ENCODE results near the gene IBA57.

Gene IBA57

DNA sequence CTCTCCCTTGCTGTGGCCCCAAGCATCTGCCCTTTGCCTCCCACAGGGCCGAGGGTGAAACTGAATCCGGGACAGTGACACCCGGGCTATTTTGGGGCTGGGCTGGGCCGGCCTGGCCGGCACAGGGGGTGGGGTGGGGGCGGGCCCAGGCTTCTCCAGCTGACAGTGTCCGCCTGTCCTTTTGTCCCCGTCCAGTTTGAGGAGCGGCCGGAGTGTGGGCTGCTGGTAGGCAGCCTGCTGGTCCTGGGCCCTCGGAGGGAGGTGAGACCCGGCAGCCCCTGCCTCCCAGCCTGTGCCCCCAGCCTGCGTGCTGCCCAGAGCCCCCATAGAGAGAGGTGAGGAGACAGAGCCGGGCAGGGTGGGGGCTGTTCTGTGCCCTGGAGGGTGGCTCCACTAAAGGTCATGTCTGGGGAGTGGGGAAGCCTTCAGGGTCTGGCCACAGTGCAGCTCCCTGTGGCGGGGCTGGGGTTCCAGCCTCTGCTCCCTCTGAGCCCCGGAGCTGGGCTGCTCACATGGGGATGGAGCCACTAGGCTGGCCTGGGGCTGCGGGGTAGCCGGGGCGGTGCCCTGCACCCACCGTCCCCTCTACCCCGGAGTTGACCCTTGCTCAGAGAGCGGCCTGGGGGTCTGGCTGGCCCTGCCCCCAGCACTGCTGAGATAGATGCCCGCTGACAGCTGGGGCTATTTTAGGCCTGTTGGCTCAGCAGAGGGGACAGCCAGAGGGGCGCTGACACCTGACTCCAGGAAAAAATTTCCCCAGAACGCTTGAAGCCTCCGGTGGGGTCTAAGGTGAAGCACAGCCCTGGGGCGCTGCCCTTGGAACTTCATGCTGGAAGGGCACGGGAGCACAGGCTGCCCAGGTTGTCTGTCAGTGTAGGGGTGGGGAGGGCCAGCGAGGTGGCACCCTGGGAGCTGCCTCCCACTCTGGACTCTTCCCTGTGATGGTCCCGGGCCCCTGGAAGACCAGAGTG lies 42.5 kb downstream of the IBA57 start, which contains the start of gene OBSCN:
OBSCN (plus strand) TSS at position 194 of the 971 bp plus-strand sequence. CDS start 3,740 bp downstream, outside the sequence.
- Mint-ChIP-seq H3K27me3 (peaks cover 9% of the 10 kb centered on the region), H3K27ac (no peak within 1 kb of the TSS), H3K9me3 (no peaks in the 10 kb centered on the region), H3K4me3 (no peak within 1 kb of the TSS), H3K36me3 (no peaks in the 10 kb centered on the region), H3K4me1 (no peaks in the 10 kb centered on the region)

DNA sequence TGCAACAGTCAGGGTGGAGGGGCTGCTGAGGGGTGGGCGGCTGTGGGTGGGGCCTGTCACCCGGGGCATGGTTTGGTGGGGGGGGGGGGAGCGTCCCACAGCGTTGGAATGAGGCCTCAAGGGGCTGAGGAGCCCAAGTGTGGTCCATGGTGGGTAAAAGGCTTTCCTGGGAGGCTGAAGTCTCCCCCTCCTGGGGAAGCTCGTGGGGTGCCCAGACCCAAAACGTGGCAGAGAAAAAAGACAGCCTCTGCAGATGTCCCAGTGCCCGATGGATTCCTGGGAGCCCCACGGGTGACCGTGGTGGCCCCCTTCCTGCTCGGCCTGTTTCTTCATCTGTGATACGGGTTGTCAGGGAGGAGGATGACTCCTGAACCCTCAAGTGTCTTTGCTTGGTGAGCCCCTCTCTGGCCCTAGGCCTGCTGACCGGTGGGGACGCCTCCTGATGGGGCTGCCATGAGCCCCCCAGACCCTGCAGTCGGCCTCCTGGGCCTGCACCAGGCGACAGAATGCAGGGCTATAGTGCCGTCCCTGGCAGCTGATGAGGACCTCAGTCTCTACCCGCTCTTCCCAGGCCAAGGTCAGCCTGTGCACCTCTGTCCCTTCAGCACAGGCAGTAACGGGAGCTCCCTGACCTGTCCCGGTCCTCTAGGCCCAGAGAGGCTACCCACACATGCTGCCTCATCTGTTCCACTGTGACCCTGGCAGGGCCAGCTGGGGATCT lies 43.4 kb downstream of the IBA57 start:
- peaks cover 6% of the 10 kb centered on the region for H3K27me3 Mint-ChIP-seq
- H3K36me3 Mint-ChIP-seq = no peaks in the 10 kb centered on the region
- H3K4me3 Mint-ChIP-seq = no peak overlapping the region
- peaks cover 3% of the 10 kb centered on the region for H3K4me1 Mint-ChIP-seq
- H3K27ac Mint-ChIP-seq = no peak overlapping the region
- no peaks in the 10 kb centered on the region for H3K9me3 Mint-ChIP-seq

DNA sequence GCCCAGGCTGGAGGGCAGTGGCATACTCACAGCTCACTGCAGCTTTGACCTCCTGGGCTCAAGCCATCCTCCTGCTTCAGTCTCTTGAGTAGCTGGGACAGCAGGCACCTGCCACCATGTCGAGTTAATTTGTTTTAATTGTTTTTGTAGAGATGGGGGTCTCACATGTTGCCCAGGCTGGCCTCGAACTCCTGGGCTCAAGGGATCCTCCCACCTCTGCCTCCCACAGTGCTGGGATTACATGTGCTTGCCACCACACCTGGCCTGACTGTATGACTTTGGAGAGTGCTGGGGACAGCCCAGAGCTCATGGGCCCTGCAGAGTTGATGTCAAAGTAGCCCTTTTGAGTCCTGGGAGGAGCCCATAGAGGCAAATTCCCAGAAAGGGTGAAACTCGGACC lies 44.1 kb downstream of the IBA57 start:
- no peak overlapping the region for H3K27ac Mint-ChIP-seq
- H3K27me3 Mint-ChIP-seq = peaks cover 6% of the 10 kb centered on the region
- H3K4me1 Mint-ChIP-seq = peaks cover 3% of the 10 kb centered on the region
- no peak overlapping the region for H3K4me3 Mint-ChIP-seq
- H3K9me3 Mint-ChIP-seq = no peaks in the 10 kb centered on the region
- H3K36me3 Mint-ChIP-seq = no peaks in the 10 kb centered on the region

DNA sequence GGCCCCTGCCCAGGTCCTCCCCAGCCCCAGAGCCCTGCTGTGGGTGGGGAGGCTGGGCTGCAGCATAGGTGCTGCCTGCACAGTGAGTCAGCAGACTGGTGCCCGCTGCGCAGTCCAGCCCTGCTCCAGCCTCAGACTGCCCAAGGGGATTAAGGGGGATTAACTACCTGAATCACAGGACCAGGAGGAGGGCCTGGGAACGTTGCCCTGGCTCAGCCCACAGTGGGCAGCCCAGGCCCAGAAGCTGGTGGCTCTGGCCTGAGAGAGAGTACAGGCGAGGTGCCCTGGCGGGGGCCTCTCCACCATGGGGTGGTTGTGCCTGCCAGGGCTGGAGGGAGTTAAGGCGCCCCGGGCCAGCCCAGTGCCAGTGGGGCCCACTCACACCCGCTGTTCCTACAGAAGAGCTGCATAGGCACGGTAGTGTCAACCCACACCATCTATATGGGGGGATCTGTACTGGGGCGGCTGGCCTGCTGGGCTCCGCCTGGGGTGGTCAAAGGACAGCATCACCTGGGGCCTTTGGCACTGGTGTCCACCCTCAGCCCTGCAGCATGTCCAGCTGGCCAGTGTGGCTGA lies 44.6 kb downstream of the IBA57 start:
- Mint-ChIP-seq H3K4me1 (peaks cover 3% of the 10 kb centered on the region), H3K27me3 (peaks cover 4% of the 10 kb centered on the region), H3K36me3 (no peaks in the 10 kb centered on the region), H3K9me3 (no peaks in the 10 kb centered on the region), H3K4me3 (no peak overlapping the region), H3K27ac (no peak overlapping the region)

DNA sequence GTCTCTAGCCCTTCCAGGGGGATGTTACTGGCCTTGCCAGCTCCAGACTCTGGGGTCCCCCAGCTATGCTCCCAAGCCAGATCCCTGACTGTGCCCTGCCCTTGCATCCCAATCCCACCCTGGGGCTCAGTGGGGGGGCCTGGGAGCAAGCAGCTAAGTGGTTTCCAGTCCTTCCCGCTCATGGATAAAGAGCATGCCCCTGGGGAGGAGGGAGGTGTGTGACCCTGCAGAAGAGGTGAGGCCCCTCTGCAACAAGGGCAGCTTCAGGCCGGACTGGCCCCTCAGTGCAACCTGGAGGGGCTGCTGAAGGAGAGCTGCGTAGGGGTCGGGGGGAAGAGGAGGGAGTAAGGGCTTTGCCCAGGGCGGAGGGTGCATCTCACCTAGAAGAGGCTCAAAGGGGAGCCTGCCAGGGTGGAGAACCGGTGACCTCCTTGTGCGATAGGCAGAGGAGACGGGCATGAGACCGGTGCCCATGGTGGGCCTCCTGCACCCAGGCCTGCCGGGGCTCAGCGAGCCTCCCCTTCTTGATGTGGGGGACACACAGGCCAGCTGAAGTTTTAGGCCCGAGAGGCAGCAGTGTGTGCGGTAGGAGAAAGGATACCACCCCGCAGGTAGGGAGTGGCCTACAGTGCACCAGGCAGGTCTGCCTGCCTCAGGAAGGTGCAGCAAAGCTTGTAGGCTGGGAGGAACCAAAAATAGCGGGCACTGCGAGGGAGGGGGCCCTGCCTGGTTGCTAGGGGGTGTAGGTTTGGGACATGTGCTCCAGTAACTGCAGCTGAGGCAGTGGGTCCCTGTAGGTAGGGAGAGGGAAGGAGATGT lies 45.3 kb downstream of the IBA57 start:
- peak overlapping the region; percentile 80 for H3K27ac Mint-ChIP-seq
- peak overlapping the region; percentile 49 for H3K4me3 Mint-ChIP-seq
- no peaks in the 10 kb centered on the region for H3K9me3 Mint-ChIP-seq
- peaks cover 3% of the 10 kb centered on the region for H3K4me1 Mint-ChIP-seq
- H3K36me3 Mint-ChIP-seq = no peaks in the 10 kb centered on the region
- peaks cover 2% of the 10 kb centered on the region for H3K27me3 Mint-ChIP-seq

DNA sequence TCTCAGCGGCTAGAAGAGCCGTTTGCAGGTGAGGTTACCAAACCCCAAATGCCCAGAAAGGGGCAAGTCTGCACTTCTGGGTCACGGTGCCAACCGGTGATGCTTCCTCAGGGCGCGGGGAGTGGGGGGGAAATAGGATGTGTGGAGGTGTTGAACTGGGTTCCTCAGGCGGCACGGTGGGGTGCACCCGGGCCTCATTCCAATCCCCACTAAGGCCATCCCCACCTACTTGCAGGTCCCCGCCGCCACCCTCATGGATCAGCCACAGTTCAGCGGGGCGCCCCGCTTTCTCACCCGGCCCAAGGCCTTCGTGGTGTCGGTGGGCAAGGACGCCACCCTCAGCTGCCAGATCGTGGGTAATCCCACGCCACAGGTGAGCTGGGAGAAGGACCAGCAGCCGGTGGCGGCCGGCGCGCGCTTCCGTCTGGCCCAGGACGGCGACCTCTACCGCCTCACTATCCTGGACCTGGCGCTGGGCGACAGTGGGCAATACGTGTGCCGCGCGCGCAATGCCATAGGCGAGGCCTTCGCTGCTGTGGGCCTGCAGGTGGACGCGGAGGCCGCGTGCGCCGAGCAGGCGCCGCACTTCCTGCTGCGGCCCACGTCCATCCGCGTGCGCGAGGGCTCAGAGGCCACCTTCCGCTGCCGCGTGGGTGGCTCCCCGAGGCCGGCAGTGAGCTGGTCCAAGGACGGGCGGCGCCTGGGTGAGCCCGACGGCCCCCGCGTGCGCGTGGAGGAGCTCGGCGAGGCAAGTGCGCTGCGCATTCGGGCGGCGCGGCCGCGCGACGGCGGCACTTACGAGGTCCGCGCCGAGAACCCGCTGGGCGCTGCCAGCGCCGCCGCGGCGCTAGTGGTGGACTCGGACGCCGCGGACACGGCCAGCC lies 46.2 kb downstream of the IBA57 start:
- peaks cover 3% of the 10 kb centered on the region for H3K4me1 Mint-ChIP-seq
- H3K27ac Mint-ChIP-seq = no peak overlapping the region
- H3K4me3 Mint-ChIP-seq = peak overlapping the region; percentile 49
- H3K27me3 Mint-ChIP-seq = no peaks in the 10 kb centered on the region
- no peaks in the 10 kb centered on the region for H3K9me3 Mint-ChIP-seq
- no peaks in the 10 kb centered on the region for H3K36me3 Mint-ChIP-seq

DNA sequence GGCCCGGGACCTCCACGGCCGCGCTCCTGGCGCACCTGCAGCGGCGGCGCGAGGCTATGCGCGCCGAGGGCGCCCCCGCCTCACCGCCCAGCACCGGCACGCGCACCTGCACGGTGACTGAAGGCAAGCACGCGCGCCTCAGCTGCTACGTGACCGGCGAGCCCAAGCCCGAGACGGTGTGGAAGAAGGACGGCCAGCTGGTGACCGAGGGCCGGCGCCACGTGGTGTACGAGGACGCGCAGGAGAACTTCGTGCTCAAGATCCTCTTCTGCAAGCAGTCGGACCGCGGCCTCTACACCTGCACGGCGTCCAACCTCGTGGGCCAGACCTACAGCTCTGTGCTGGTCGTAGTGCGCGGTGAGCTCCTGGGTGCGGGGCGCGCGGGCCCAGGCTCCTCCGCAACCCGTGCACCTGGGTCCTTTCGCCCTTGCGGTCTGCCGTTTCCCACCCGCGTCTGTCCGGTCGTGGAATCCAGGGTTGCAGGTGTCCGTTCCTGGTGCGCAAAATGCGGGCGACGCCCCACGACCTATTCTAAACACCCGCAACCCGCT lies 46.9 kb downstream of the IBA57 start:
- no peaks in the 10 kb centered on the region for H3K27me3 Mint-ChIP-seq
- no peak overlapping the region for H3K27ac Mint-ChIP-seq
- H3K4me1 Mint-ChIP-seq = peaks cover 3% of the 10 kb centered on the region
- no peaks in the 10 kb centered on the region for H3K36me3 Mint-ChIP-seq
- H3K4me3 Mint-ChIP-seq = no peak overlapping the region
- no peaks in the 10 kb centered on the region for H3K9me3 Mint-ChIP-seq

DNA sequence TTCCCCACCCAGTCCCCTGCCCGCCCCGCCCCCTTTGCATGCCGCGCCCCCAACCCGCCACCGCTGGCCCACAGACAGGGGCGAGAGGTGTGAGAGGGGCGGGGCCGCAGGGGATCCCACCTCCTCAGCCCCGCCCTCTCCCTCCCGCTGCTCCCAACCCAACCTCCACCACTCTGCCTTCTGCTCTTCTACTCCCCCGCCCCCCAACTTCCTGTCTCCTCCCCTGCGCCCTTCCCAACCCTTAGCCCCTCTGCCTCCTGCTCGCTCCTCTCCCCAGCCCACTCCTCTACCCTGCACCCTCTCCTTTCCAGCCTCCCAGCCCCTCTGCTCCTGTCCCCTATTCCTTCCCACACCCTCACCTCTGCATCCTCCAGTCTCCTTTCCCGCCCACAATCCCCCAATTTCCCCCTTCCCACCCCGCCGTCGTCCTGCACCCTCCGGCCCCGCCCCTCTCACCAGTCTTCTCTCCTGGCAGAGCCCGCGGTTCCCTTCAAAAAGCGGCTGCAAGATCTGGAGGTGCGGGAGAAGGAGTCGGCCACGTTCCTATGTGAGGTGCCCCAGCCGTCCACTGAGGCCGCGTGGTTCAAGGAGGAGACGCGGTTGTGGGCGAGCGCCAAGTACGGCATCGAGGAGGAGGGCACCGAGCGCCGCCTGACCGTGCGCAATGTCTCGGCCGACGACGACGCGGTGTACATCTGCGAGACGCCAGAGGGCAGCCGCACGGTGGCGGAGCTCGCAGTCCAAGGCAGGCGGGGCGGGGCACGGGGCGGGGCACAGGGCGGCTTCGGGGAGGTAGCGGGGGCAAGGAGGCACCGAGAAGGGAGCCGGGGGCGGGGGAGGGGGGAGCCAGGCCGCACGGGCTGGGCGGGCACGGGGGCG lies 47.6 kb downstream of the IBA57 start:
- H3K36me3 Mint-ChIP-seq = peaks cover 1% of the 10 kb centered on the region
- H3K4me3 Mint-ChIP-seq = peak overlapping the region; percentile 89
- H3K27me3 Mint-ChIP-seq = no peaks in the 10 kb centered on the region
- no peak overlapping the region for H3K27ac Mint-ChIP-seq
- H3K9me3 Mint-ChIP-seq = no peaks in the 10 kb centered on the region
- H3K4me1 Mint-ChIP-seq = peaks cover 3% of the 10 kb centered on the region

DNA sequence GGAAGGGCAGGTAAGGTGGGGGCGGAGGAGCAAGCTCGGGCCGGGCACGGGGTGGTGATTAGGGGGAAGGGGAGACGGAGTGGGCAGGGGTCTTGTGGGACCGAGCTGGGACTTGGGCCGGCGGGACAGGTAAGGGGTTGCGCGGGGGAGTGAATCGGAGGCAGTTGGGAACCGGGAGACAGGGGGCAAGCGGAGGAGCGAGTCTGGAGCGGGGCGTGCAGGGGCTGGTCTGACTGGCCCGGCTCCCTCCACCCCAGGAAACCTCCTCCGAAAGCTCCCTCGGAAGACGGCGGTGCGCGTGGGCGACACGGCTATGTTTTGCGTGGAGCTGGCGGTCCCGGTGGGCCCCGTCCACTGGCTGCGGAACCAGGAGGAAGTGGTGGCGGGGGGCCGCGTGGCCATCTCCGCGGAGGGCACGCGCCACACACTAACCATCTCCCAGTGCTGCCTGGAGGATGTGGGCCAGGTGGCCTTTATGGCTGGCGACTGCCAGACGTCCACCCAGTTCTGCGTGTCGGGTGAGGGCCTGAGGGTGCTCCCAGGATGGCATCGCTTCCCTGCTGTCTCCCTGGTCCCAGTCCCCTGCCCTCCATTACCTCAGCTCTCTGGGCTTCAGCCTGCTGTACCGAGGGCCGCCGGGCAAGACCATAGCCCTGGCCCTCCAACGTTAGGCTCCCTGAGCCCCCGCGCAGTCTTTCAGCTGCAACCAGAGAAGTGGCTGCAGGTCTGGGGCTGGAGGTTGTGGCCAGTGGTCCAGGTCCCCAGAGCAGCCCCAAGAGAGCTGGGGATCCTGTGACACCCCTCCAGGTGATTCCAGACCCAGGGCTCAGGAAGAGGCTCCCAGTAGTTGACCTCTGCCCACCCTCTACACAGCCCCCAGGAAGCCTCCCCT lies 48.6 kb downstream of the IBA57 start:
- Mint-ChIP-seq H3K4me3 (peak overlapping the region; percentile 66), H3K9me3 (no peaks in the 10 kb centered on the region), H3K27me3 (no peaks in the 10 kb centered on the region), H3K36me3 (peaks cover 1% of the 10 kb centered on the region), H3K27ac (no peak overlapping the region), H3K4me1 (peaks cover 3% of the 10 kb centered on the region)

DNA sequence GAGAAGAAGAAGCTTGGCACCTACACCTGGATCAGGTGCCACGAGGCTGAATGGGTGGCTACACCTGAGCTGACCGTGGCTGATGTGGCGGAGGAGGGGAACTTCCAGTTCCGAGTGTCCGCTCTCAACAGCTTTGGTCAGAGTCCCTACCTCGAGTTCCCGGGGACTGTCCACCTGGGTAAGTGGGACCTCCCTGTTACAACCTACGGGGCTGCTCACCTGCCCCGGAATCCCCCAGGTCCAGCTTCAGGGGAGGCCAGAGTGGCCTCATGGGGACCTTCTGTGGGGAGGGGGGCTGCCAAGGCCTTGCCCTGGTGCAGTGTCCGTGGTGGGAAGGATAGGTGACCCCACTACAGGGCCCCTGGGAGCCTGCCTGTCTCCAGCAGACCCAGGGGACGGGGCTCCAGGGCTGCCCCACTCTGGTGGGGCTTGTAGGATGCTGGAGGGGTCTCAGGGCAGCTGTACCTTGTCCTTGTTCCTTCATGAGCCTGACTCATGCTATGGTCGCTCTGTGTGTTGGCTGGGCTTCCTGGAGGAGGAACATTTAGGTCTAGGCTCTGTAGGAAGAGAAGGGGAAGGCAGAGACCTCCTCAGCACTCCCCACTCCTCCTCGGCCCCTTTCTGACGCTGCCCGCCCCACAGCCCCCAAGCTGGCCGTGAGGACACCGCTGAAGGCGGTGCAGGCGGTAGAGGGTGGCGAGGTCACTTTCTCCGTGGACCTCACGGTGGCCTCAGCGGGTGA lies 49.5 kb downstream of the IBA57 start:
- Mint-ChIP-seq H3K36me3 (peaks cover 1% of the 10 kb centered on the region), H3K4me3 (peak overlapping the region; percentile 42), H3K27me3 (no peaks in the 10 kb centered on the region), H3K9me3 (no peaks in the 10 kb centered on the region), H3K27ac (no peak overlapping the region), H3K4me1 (peaks cover 3% of the 10 kb centered on the region)

DNA sequence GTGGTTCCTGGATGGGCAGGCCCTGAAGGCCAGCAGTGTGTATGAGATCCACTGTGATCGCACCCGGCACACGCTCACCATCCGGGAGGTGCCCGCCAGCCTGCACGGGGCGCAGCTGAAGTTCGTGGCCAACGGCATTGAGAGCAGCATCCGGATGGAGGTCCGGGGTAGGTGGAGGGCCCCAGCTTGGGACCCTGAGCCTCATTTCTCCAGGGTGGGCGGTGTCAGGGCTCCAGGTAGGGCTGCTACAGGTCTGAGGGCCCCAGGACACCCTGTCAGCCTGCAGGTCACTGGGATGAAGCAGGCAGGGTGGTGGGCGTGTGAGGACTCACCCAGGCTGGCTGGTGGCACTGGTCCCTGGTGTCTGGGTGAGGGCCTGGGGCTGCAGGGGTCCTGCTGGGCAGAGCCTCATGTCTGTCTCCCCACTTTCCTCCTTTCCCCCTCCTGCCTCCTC lies 50.1 kb downstream of the IBA57 start:
- Mint-ChIP-seq H3K27me3 (no peaks in the 10 kb centered on the region), H3K9me3 (no peaks in the 10 kb centered on the region), H3K4me1 (peaks cover 3% of the 10 kb centered on the region), H3K4me3 (no peak overlapping the region), H3K27ac (no peak overlapping the region), H3K36me3 (peaks cover 1% of the 10 kb centered on the region)
